HG02571 (cell line): ENCODE measurements around the gene SHBG.
"Not testable (repeated sequence)": the region's sequence is repeated elsewhere in the genome, so short reads cannot be mapped to it uniquely, and the experiment has no call there.

Source experiments
- ATAC-seq: cut with Tn5 transposase; IDR thresholded peaks from one replicate; pipeline ENCODE4 v1.9.1; 2021; ENCODE audit warnings: mild to moderate bottlenecking, moderate library complexity; ENCODE audit not compliant: unreplicated experiment

SHBG gene, protein sequence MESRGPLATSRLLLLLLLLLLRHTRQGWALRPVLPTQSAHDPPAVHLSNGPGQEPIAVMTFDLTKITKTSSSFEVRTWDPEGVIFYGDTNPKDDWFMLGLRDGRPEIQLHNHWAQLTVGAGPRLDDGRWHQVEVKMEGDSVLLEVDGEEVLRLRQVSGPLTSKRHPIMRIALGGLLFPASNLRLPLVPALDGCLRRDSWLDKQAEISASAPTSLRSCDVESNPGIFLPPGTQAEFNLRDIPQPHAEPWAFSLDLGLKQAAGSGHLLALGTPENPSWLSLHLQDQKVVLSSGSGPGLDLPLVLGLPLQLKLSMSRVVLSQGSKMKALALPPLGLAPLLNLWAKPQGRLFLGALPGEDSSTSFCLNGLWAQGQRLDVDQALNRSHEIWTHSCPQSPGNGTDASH

GRCh38 chr17:7629939-7630571 lies at the start of gene SHBG:
SHBG (plus strand) TSS chr17:7630135; CDS start chr17:7630173, 38 bp downstream.
- no peak for ATAC-seq

- ATAC-seq: no peak
Observed at GRCh38 chr17:7580604-7581575, 49.0 kb upstream of the SHBG start.

DNA sequence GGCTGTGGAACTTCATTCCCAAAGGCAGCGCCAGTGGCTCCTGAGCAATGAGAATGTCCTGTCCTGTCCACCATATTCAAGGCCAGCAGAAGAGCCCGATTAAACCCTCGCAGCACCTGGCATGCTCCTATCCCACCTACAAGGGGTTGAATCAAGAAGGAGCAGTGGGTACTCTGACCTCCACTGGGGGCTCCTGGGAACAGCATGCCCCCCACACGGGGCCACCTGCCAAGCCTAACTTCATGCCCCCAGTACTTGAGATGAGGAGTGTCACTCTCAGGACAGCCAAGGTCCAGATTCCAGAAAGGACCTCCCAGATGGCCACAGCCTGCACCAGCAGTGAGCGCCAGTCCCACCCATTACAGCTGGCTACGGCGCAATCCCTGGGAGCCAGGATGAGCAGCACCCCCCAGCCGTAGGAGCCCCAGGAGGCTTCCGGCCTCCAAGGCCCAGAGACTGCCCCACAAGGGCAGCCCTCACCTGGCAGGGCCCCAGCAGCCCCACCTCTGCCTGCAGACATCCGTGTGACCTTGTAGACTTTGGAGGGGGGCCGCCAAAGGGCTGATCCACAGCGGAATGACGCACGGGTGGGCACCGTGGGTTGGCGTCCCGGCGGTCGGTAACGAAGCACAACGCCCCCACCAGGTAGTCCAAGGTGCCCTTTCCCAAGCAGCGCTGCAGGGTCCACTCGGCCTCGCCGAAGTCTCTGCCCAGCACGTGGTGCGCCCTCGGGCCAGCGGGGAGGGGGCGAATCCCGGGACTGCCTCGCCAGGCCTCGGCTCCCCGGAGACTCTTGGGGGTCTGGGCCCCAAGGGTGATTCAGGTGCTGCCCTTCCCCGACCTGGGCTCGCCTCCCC lies 47.3 kb upstream of the SHBG start:
- no peak for ATAC-seq

DNA sequence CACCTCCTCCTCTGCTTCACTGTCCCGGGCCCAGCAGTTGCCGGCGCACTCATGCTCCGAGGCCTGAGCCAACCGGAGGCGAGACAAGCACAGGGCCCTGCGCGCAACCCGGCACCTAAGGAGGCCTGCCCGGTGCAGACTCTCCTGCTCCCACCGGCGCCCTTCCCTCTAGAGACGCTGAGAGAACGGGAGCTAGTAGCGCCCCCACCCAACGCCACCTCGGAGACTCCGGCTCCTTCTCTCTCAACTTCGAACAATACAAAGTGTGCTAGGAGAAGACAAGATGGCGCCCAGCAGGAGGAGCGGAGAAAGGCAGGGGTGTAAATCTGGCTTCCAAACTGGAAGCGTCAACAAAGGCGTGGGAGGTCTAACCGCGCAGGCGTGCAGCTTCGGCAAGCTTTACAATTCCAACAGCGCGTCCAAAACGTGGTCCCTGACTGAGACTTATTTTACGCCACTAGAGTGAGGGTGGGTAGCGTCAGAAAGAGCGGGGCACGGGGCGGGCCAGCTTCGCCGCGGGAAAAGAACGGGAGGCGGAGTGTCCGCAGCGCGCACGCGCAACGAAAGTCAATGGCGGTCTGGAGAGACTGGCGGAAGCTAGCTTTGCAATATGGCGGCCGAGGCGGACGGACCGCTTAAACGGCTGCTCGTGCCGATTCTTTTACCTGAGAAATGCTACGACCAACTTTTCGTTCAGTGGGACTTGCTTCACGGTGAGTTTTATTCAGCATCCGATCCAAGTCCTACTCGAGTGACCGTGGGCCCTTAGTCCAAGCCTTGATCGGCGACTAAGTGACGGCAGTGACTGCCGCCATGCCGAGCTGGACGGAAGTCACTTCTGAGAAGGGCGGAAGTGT lies 46.5 kb upstream of the SHBG start, which contains the start of gene MPDU1:
Gene MPDU1, plus strand, starts transcription at position 600 of the 857 bp plus-strand sequence. Its CDS starts 11 bp downstream, at position 611.
- ATAC-seq: peak; percentile 58

GRCh38 chr17:7586673-7587419 lies 43.1 kb upstream of the SHBG start:
- no peak for ATAC-seq

GRCh38 chr17:7587420-7588151 lies 42.3 kb upstream of the SHBG start:
- ATAC-seq: no peak

- no peak for ATAC-seq
Observed at GRCh38 chr17:7588553-7589203, 41.3 kb upstream of the SHBG start.

DNA sequence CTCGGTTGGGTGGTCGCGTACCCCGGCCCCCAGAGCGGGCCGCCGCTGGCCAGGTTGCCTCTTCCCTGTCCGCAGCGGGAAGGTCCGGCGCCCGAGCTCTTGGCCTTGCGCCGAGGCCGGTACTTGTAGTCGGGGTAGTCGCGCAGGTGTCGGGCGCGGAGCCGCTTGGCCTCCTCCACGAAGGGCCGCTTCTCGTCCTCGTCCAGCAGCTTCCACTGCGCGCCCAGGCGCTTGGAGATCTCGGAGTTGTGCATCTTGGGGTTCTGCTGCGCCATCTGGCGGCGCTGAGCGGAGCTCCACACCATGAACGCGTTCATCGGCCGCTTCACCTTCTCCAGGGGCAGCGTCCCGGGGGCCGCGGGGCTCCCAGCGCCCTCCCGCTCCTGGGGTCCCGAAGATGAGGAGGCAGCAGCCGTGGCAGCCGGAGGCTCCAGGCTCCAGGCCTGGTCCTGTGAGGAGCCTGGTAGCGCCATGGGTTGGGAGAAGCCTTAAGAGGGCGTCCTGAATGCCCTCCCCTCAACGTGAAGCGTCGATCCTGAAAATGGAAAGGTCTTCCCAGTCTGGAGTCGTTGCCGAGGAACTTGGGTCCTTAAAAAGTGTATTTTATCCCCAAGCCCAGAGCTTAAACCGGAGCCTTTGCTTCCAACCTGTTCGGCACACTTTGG lies 40.6 kb upstream of the SHBG start:
- ATAC-seq: no peak

DNA sequence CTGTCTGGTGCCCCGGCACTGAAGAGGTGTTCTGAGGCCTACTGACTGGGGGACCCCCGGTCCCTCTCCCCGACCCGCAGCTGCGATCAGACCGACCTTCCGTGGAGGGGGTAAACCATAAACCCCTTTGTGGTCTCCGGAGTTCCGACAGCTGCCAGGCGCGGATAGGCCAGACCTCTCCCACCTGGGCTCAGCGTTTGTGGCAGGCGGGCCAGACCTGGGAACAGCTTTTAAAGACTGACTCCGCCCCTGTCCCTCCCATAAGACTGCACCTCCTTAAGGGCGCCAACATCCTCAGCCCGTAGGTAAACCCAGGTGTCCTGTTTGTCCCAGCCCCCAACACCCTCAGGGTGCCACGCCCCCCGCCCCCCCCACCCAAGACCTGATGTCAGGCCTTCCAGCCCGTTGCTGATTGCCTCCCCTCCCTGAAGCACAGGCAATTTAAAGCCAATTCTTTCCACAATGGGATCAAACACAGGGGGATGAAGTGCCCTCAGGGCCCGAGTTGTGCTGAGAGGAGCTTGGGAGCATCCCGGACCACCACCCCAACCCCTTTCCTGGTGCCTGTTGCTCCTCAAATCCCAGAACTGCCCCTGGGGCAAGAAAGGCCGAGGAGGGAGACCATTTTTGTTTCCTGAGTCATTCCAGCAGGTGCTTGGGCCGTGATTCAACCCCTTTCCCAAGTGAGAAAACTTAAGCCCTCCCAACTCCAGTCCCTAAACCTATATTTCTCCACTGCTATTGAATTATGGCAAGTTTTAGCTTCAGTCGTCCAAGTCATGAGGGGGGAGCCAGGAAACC lies 39.8 kb upstream of the SHBG start, which contains the start of gene SOX15:
Gene SOX15, minus strand, starts transcription at position 204 of the 801 bp plus-strand sequence. CDS start 418 bp downstream, outside the sequence.
- ATAC-seq: no peak

- ATAC-seq: no peak
Observed at GRCh38 chr17:7590743-7591142, 39.2 kb upstream of the SHBG start.

GRCh38 chr17:7591596-7591995 lies 38.3 kb upstream of the SHBG start:
- no peak for ATAC-seq

- no peak for ATAC-seq
Observed at GRCh38 chr17:7592422-7593021, 37.4 kb upstream of the SHBG start.

DNA sequence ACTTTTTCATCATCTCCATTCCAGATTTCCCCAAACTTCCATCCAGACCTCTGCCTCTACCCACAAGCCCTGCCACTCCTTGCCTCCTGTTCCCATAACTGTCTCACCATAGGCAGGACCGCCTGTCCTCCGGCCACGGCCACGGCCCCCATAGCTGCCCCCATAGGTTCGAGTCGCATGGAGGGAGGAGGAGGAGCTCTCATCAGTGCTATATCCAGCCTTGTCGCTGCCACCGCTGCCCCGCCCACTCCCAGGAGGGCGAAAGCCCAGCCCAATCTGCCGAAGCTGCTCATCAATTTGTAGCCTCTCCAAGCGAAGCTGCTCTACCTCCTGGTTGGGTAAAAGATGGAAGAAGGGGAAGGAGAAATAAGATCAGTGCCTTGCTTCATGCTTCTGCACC lies 36.6 kb upstream of the SHBG start:
- no peak for ATAC-seq

DNA sequence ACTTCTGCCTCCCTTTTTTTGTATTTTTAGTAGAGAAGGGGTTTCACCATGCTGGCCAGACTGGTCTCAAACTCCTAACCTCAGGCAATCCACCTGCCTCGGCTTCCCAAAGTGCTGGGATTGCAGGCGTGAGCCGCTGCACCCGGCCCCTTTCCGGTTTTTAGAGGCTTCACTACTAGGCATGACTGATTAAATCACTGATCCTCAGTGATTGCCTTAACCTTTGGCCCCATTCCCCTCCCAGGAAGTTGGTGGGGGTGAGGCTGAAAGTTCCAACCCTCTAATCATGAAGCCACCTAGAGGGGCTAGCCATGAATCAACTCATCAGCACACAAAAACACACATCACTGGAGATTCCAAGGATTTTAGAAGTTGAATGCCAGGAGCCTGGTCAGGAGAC lies 32.4 kb upstream of the SHBG start:
- ATAC-seq: not testable (repeated sequence)

DNA sequence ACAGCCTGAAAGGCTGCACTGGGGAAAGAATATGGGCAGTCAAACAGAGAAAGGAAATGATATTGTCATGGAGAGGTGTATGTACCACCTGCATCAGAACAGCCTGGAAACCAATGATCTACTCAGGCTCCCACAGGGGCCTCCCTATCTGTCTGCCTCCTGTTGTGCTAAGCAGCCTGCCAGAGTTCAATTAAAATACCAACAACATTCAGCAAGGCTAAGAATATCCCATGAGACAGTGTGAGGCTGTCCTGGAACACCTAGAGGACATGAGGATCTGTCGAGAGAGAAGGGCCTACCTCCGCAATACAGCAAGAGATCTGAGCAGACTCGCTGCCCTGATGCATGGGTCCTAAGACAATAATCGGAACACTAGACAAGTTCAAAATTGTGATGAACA lies 23.7 kb upstream of the SHBG start:
- ATAC-seq: no peak
